GM12801 (cell line): ENCODE results near the gene NAV2.

Experiments used
- TF ChIP-seq, protein P1 (sequence below): IDR thresholded peaks from one replicate; pipeline ENCODE4 v1.5.1; 2011; ENCODE audit warnings: control low read depth; ENCODE audit not compliant: insufficient read length; ENCODE audit errors: extremely low read depth

Gene NAV2

DNA sequence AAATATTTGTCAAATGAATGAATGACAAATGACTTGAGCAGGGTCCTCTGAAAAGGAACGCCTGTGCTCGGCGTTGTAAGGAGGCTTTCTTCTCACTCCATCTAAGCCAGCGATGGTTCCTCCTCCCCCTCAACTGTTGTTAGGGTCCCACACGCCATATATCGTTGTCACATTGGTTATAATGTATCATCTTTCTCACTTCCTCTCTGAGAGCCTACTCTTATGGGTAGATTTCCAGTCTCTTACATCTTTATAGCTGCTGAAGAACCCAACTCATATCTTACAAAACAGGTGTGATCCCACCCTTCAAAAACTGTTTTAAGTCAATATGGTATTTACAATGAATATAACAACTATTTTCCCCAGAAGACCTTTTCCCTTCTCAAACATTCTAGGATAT, 81.5 kb downstream of the NAV2 start:
- TF ChIP-seq, protein P1, sequence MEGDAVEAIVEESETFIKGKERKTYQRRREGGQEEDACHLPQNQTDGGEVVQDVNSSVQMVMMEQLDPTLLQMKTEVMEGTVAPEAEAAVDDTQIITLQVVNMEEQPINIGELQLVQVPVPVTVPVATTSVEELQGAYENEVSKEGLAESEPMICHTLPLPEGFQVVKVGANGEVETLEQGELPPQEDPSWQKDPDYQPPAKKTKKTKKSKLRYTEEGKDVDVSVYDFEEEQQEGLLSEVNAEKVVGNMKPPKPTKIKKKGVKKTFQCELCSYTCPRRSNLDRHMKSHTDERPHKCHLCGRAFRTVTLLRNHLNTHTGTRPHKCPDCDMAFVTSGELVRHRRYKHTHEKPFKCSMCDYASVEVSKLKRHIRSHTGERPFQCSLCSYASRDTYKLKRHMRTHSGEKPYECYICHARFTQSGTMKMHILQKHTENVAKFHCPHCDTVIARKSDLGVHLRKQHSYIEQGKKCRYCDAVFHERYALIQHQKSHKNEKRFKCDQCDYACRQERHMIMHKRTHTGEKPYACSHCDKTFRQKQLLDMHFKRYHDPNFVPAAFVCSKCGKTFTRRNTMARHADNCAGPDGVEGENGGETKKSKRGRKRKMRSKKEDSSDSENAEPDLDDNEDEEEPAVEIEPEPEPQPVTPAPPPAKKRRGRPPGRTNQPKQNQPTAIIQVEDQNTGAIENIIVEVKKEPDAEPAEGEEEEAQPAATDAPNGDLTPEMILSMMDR = no peak

DNA sequence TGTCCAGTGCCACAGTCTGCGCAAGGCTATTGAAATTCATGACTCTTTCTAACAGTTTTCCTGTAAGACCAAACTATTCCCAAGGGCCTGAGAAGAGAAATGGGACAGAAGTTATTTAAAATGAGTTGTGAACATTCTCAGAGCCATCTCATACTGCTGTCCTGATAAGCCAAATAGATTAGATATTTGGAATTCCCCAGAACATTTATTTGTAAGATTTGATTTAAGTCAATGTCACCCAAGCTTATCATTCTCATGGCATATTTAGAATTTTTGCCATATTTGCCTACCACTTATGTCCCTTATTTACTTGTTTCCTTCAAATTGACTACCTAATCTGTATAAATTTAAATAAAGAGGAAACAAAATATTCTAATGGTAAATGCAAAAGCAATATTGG, 82.4 kb downstream of the NAV2 start:
- TF ChIP-seq, protein P1 = no peak

DNA sequence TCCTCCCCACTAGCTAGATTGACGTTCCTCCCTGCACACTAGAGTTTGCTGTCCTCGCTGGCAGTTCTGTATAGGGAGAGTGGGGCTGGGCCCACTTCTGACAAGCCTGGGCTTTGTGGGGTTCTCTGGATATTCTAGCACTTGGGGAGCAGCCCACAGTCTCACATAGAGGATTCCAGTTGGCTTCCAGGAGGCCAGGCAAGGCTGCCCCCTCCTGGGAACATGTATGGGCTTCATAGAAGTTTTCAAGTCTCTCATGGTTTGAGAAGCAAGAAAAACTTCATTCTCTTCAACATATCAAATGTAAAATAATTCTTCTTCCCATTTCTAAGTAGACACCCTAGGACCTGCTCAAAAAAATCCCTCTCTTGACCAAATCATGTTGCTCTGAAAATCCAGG, 87.5 kb downstream of the NAV2 start:
- TF ChIP-seq, protein P1 = no peak

DNA sequence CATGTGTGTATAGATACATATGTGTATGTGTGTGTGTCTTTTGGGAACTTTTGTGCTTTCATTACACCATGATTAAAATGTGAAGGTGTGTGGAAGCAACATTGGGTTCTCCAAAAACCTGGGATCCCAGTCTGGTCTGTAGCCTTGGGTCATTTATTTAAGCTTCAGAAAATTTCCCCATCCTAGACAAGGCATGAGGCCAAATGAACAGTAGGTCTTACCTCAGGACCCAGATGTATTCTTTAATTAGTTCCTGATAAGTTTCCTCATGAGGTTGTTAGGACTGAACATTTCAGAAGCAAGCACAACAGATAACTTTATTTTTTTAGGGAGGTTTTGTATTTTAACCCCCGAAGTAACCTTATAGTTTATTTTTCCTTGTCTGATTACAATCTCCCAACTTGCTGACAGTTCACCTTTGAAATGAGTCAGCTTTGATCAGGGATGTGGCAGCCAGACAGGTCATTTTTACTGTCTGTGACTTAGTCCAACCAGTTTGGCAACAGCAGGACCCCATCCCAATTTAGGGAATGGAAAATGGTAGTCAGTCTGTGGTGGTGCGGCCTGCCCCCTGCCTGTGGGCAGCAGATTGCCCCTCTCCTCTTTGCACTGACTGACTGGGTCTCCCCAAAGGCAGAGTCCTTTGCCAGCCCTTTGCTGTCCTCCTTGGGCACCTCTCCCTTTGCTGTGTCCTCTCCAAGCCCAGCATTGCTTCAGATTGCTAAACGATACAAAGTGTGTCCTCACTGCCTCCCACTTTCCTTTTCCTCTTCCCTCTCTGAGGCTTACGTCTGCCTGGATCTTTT, 88.3 kb downstream of the NAV2 start:
- TF ChIP-seq, protein P1 = no peak

DNA sequence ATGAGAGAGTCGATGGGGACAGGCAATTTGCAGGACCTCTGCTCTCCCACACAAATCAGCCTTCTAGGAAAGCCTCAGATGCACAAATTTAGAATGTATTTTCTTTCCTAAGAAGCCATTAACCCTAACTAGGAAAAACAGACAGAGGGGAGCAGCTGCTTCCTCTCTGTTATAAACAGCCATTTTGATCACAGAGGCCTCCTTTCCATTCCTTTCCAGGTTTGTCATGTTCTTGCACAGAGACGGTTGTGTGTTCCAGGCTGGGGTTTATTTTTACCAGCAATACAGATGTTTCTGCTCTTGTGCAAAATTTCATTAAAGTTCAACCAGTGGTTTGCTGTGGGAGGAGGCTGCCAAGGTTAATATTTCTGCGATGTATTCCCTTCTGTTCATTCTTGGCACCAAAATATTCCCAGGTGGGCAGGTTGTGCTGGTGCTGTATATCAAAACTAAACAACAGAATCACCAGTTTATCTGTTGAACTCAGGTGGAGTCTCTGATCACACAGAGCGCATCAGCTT, 90.2 kb downstream of the NAV2 start:
- TF ChIP-seq, protein P1 = no peak

DNA sequence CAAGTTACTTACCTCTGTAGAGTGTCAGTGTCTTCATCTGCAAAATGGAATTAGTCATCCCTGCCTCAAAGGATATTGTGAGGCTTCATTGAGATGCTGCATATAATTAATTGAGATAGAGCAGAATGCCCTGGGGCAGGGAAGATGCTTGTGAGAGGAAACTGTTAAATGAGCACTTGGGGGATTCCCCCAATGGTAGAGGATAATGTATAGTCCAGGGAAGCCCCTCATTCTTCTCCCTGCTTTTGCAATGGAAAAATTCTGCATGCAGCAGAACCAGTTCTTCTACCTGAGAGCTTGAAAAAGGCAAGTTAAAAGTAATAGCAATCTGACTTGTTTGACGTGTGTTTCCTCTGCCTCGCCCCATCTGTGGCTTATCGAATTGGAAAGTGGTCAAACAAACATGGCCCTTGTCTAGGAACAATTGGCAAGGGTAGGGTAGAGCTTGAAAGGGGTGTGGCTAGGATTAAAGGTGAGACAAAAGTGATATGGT, 90.9 kb downstream of the NAV2 start:
- TF ChIP-seq, protein P1 = no peak

DNA sequence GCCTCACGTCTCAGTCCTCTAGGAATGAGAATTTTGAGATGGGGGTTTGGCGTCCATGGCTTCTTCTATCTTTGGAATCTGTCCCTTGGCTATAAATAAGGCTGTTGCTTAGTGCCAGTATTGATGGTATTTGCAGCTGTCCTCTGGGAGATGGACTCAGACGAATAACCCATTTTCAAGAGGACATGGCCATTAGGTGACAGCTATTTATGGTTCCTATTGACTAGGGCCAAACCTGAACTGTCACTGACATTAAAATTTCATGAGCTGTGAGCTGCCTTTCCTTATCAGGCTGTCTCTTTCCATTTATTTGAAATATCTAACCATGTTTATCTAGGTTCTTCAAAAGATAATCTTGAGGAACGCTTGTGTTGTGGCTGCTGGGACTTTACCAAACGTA, 92.7 kb downstream of the NAV2 start:
- TF ChIP-seq, protein P1 = no peak
